Lung (tissue), 12 donors: Measurements from ENCODE around the gene KNDC1. TPM values are rescaled to one million over a fixed set of nuclear protein-coding genes. Genes with fewer than 3 reads are reported as not detected.

Source experiments
- ATAC-seq: fragments of 200-7000 bp; cut with Tn5 transposase; one replicate; pipeline ENCODE4 v1.9.1; 2020; ENCODE audit warnings: moderate number of reproducible peaks; ENCODE audit not compliant: insufficient read depth, low FRiP score
- DNase-seq, 3 donors: peaks; one replicate each; pipeline ENCODE4 v3.0.0-alpha.2; 2013 to 2017
- H3K27ac ChIP-seq, 2 donors: one replicate each; pipeline ENCODE4 v1.5.1; 2013; ENCODE audit warnings: mild to moderate bottlenecking in 2 of 2, moderate library complexity in 2 of 2, control low read depth in 1 of 2, inconsistent platforms in 1 of 2, low read depth in 1 of 2, low read length in 1 of 2
- H3K27me3 ChIP-seq, 3 donors: one replicate each; pipeline ENCODE4 v1.5.1; 2013; ENCODE audit warnings: low read length in 2 of 3; ENCODE audit not compliant: control insufficient read depth in 3 of 3, insufficient read depth in 3 of 3
- H3K36me3 ChIP-seq, 4 donors: one replicate each; pipeline ENCODE4 v1.5.1; 2013; ENCODE audit warnings: low read length in 4 of 4, mild to moderate bottlenecking in 1 of 4, moderate library complexity in 1 of 4; ENCODE audit not compliant: control insufficient read depth in 4 of 4, insufficient read depth in 4 of 4
- H3K4me1 ChIP-seq, 5 donors: one replicate each; pipeline ENCODE4 v1.5.1; 2013; ENCODE audit warnings: low read length in 5 of 5, mild to moderate bottlenecking in 2 of 5, moderate library complexity in 1 of 5; ENCODE audit not compliant: control insufficient read depth in 5 of 5, insufficient read depth in 5 of 5
- H3K4me3 ChIP-seq: one replicate; pipeline ENCODE4 v1.5.1; 2013; ENCODE audit warnings: mild to moderate bottlenecking, control low read depth, moderate library complexity
- H3K9ac ChIP-seq, 2 donors: one replicate each; pipeline ENCODE4 v1.5.1; 2013; ENCODE audit warnings: low read length in 2 of 2, control low read depth in 1 of 2; ENCODE audit not compliant: insufficient read depth in 1 of 2
- H3K9me3 ChIP-seq, 4 donors: one replicate each; pipeline ENCODE4 v1.5.1; 2013; ENCODE audit warnings: low read length in 3 of 4, mild to moderate bottlenecking in 1 of 4, moderate library complexity in 1 of 4; ENCODE audit not compliant: control insufficient read depth in 4 of 4, insufficient read depth in 3 of 4
- WGBS, 2 donors: extraction: QIAGEN DNeasy Blood & Tissue Kit; methylation state at CpG; one replicate each; pipeline ENCODE4 v1.1.7; 2013; 5-methylcytosine and 5-hydroxymethylcytosine counted together
- polyA plus RNA-seq, 2 donors: library from polyadenylated mRNA; stranded (reverse); fragments of 200-250 nt; gene quantifications; one replicate each; pipeline ENCODE4 v1.2.1, GENCODE V29; 2013
- total RNA-seq, 2 donors: library from RNA; depleted of rRNA in 1 of 2; stranded (reverse); fragments of >200 nt in 1 of 2; gene quantifications; one replicate each; pipeline ENCODE4 v1.2.1, GENCODE V29; 2014 to 2021
- TF ChIP-seq, protein P1 (sequence below): IDR thresholded peaks from 2 replicates; pipeline ENCODE4 v1.5.1; 2012; ENCODE audit warnings: mild to moderate bottlenecking; ENCODE audit errors: control extremely low read depth, extremely low read depth
- donor health status: control.
- donor health status: control.
- donor health status: Bipolar disorder and iron deficiency.
- donor health status: healthy.
- donor health status: DM: yes; HTN: yes; CAD: no.

KNDC1 gene
- total and polyA plus RNA-seq, 4 donors = 3.2 to 21.0 (median 6.7) TPM

DNA sequence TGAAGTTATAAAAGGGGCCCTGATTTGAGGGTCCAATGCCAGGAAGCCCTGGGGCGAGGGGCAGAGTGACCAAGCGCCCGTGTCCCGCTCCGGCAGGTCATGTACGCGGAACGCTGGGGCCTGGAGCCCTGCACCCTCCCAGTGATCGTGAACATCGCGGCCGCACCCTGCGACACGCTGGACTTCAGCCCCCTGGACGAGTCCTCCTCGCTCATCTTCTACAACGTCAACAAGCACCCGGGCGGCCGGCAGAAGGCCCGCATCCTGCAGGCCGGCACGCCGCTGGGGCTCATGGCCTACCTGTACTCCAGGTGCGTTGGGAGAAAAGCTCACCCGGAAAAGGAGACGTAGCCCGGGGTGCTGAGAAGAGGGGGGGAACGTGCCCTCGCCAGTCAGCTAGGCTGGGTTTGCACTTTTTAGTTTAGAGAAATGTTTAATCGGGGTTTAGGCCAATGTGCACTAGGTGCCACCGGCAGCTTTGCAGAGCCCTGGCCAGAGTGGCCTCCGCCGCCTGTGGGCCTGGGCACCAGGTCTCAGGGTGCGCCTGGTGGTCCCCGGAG lies 47.1 kb downstream of the KNDC1 start:
- TF ChIP-seq, protein P1, sequence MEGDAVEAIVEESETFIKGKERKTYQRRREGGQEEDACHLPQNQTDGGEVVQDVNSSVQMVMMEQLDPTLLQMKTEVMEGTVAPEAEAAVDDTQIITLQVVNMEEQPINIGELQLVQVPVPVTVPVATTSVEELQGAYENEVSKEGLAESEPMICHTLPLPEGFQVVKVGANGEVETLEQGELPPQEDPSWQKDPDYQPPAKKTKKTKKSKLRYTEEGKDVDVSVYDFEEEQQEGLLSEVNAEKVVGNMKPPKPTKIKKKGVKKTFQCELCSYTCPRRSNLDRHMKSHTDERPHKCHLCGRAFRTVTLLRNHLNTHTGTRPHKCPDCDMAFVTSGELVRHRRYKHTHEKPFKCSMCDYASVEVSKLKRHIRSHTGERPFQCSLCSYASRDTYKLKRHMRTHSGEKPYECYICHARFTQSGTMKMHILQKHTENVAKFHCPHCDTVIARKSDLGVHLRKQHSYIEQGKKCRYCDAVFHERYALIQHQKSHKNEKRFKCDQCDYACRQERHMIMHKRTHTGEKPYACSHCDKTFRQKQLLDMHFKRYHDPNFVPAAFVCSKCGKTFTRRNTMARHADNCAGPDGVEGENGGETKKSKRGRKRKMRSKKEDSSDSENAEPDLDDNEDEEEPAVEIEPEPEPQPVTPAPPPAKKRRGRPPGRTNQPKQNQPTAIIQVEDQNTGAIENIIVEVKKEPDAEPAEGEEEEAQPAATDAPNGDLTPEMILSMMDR = no peak
- Histone ChIP-seq H3K9ac (no peak overlapping the region), H3K4me1 (no peaks in the 10 kb centered on the region), H3K27ac (no peak overlapping the region), H3K27me3 (no peaks in the 10 kb centered on the region), H3K4me3 (no peak overlapping the region), H3K9me3 (peaks cover 0 to 2% (median 0%) of the 10 kb centered on the region in 4 donors), H3K36me3 (peaks cover 0 to 4% (median 0%) of the 10 kb centered on the region in 4 donors)
- ATAC-seq (no peak), DNase-seq (no peak)
- 93 to 96% methylated on average over 36 of the region's 36 CpGs for WGBS, 2 donors

DNA sequence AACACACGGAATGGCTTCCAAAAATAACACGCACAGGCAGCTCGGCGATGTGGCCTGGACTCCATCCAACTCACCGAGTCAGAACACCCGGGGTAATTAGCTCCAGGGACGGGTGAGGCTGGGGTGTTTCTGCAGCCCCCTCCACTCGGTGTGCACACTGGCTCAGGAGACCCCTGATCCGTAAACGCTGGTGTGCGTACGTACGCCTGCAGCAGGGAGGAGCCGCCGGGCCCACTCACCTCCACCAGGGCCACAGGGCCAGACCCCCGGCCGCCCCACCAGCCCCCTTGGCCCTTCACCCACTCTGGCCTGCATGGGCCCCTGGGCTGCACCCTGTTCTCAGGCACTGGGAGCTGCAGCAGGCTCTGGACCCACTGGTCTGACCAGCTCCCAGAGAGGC lies 47.6 kb downstream of the KNDC1 start:
- Histone ChIP-seq H3K9me3 (peaks cover 0 to 2% (median 0%) of the 10 kb centered on the region in 4 donors), H3K4me3 (no peak overlapping the region), H3K4me1 (no peaks in the 10 kb centered on the region), H3K36me3 (peaks cover 0 to 4% (median 0%) of the 10 kb centered on the region in 4 donors), H3K9ac (no peak overlapping the region), H3K27me3 (no peaks in the 10 kb centered on the region), H3K27ac (no peak overlapping the region)
- DNase-seq (no peak), ATAC-seq (no peak)
- 85 to 94% methylated on average over 17 of the region's 17 CpGs for WGBS, 2 donors
- TF ChIP-seq, protein P1 = no peak

DNA sequence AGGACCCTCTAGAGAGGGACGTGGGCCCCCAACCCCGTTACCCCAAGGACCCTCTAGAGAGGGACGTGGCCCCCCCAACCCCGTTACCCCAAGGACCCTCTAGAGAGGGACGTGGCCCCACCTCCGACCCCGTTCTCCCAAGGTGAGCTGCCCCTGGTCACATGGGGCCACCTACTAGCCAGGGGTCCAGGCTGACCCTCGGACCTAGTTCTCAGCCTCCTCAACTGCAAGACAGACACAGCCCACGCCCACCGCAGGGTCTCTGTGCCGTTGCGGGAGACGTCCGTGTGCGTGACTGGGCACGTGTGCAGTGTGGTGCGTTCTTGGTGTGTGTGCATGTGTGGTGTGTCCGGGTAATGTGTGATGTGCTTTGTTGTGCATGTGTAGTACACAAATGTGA lies 48.4 kb downstream of the KNDC1 start:
- no peak overlapping the region for H3K4me3 ChIP-seq
- DNase-seq = no peak
- peaks cover 0 to 4% (median 0%) of the 10 kb centered on the region in 4 donors for H3K36me3 ChIP-seq
- peaks cover 0 to 2% (median 0%) of the 10 kb centered on the region in 4 donors for H3K9me3 ChIP-seq
- 90 to 96% methylated on average over 16 to 18 of the region's 18 CpGs for WGBS, 2 donors
- H3K4me1 ChIP-seq = no peaks in the 10 kb centered on the region
- no peak overlapping the region for H3K27ac ChIP-seq
- ATAC-seq = no peak
- no peak overlapping the region for H3K9ac ChIP-seq
- H3K27me3 ChIP-seq = no peaks in the 10 kb centered on the region
- TF ChIP-seq, protein P1 = no peak

DNA sequence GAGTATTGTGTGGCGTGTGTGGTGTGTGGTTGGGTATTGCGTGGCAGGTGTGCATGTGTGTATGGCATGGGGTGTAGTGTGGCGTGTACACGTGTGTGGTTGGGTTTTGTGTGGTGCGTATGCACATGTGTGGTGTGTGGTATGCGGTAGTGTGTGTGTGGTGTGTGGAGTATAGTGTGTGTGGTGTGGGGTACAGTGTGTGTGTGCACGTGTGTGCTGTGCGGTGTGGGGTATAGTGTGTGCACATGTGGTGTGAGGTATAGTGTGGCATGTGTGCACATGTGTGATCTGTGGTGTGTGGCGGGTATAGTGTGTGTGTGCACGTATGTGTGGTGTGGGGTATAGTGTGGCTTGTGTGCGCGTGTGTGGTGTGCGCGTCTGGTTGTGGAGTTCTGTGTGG lies 49.1 kb downstream of the KNDC1 start:
- H3K27ac ChIP-seq = no peak overlapping the region
- ATAC-seq (no peak), DNase-seq (no peak)
- H3K9ac ChIP-seq = no peak overlapping the region
- peaks cover 0 to 4% (median 0%) of the 10 kb centered on the region in 4 donors for H3K36me3 ChIP-seq
- H3K9me3 ChIP-seq = peaks cover 0 to 2% (median 0%) of the 10 kb centered on the region in 4 donors
- no peaks in the 10 kb centered on the region for H3K27me3 ChIP-seq
- H3K4me1 ChIP-seq = no peaks in the 10 kb centered on the region
- TF ChIP-seq, protein P1 = no peak
- 95 to 97% methylated on average over 14 of the region's 14 CpGs for WGBS, 2 donors
- H3K4me3 ChIP-seq = no peak overlapping the region
